Gastrocnemius medialis (tissue), 4 donors: Measurements from ENCODE around the gene IRAK2. TPM values are rescaled to one million over a fixed set of nuclear protein-coding genes. Genes with fewer than 3 reads are reported as not detected.

Source experiments
- ATAC-seq, 2 donors: fragments of 150-250 bp; one replicate each; pipeline ENCODE4 v1.9.1; 2016
- DNase-seq, 2 donors: peaks; one replicate each; pipeline ENCODE4 v3.0.0-alpha.2; 2019
- H3K27ac ChIP-seq, 4 donors: fragments of 200-600 bp; sonication (generic); 1 replicate in 1 of 4; 2 replicates in 3 of 4; pipeline ENCODE4 v1.5.1; 2016 to 2018; ENCODE audit warnings: mild to moderate bottlenecking in 2 of 4, moderate library complexity in 1 of 4
- H3K27me3 ChIP-seq, 3 donors: fragments of 200-600 bp; sonication (generic) in 2 of 3; 1 replicate in 1 of 3; 2 replicates in 2 of 3; pipeline versions ENCODE4 v1.5.1 to v1.6.0; 2016 to 2019; ENCODE audit warnings: mild to moderate bottlenecking in 1 of 3, moderate library complexity in 1 of 3
- H3K36me3 ChIP-seq, 2 donors: fragments of 200-600 bp; sonication (generic) in 1 of 2; one replicate each; pipeline ENCODE4 v1.5.1; 2017 to 2018
- H3K4me1 ChIP-seq, 2 donors: fragments of 200-600 bp; sonication (generic) in 1 of 2; one replicate each; pipeline ENCODE4 v1.5.1; 2016 to 2017; ENCODE audit warnings: mild to moderate bottlenecking in 2 of 2
- H3K4me3 ChIP-seq, 4 donors: fragments of 200-600 bp; sonication (generic) in 3 of 4; 1 replicate in 1 of 4; 2 replicates in 3 of 4; pipeline ENCODE4 v1.5.1; 2016 to 2019; ENCODE audit warnings: mild to moderate bottlenecking in 2 of 4
- H3K9me3 ChIP-seq, 3 donors: fragments of 200-600 bp; sonication (generic) in 2 of 3; 1 replicate in 1 of 3; 2 replicates in 2 of 3; pipeline ENCODE4 v1.5.1; 2016 to 2019
- CTCF ChIP-seq, 5 experiments: fragments of 450-650 bp in 3 of 5; fragments of 200-600 bp in 2 of 5; sonication (generic) in 2 of 5; IDR thresholded peaks in 4 of 5; conservative IDR thresholded peaks in 1 of 5; 1 replicate in 4 of 5; 2 replicates in 1 of 5; pipeline ENCODE4 v1.5.1; 2016 to 2019; ENCODE audit warnings: antibody characterized with exemption in 5 of 5, mild to moderate bottlenecking in 3 of 5, moderate library complexity in 3 of 5
- POLR2A ChIP-seq, 2 donors: fragments of 450-650 bp; IDR thresholded peaks; one replicate each; pipeline ENCODE4 v1.6.1; 2017; ENCODE audit warnings: antibody characterized with exemption in 2 of 2, mild to moderate bottlenecking in 2 of 2, moderate library complexity in 2 of 2
- in situ Hi-C, 4 donors: fragments of 200-750 bp; cut with MboI; loops; one replicate each; pipeline versions ENCODE4 v1.15.0 to v1.8.0; 2017; ENCODE audit warnings: low sequenced_read_pairs in 4 of 4
- intact Hi-C: fragments of 100-400 bp; cut with DNase I; formaldehyde crosslinking; loops from one replicate; pipeline ENCODE4 v1.15.1; 2023; ENCODE audit warnings: low total_unique reads
- total RNA-seq, 4 donors: library from RNA; depleted of rRNA; stranded (reverse); fragments of >200 nt; gene quantifications; one replicate each; pipeline versions ENCODE4 v1.1.0 to v1.2.3, GENCODE V29; 2016

The IRAK2 gene
- total RNA-seq, 4 donors from 2014 or later, result 21.9 to 42.0 (median 25.8) TPM

- H3K4me1 ChIP-seq, result peaks cover 22 to 36% of the 10 kb centered on the region in 2 donors
- H3K9me3 ChIP-seq, result no peaks in the 10 kb centered on the region
- no peaks in the 10 kb centered on the region for H3K27me3 ChIP-seq
- intact Hi-C loops, result loop anchor here (10.0 kb wide), 1 partner anchor 211 kb away; the partner anchor contains the start of gene CRELD1
- H3K36me3 ChIP-seq, result peaks cover 0 to 27% of the 10 kb centered on the region in 2 donors
- TF ChIP-seq POLR2A (IDR thresholded peaks at IDR 0.05) (no peak), CTCF (IDR thresholded peaks at IDR 0.05 in 4 of 5, conservative IDR thresholded peaks at IDR 0.05 in 1 of 5) (no peak)
- in situ Hi-C loops, result no loop called here
- no peak overlapping the region for H3K4me3 ChIP-seq
- no peak overlapping the region for H3K27ac ChIP-seq
- ATAC-seq (no peak), DNase-seq (no peak)
These were observed 19.0 kb upstream of the IRAK2 start for GRCh38 chr3:10145685-10146084.

GRCh38 chr3:10149226-10149625 lies 15.5 kb upstream of the IRAK2 start:
- Histone ChIP-seq H3K27ac (no peak overlapping the region), H3K36me3 (peaks cover 0 to 59% of the 10 kb centered on the region in 2 donors), H3K4me1 (peaks cover 3 to 19% of the 10 kb centered on the region in 2 donors), H3K9me3 (no peaks in the 10 kb centered on the region), H3K4me3 (no peak overlapping the region), H3K27me3 (no peaks in the 10 kb centered on the region)
- no peak for ATAC-seq
- no peak for DNase-seq
- intact Hi-C loops, result loop anchor here (10.0 kb wide), 1 partner anchor 214 kb away; the partner anchor contains the start of gene CRELD1
- in situ Hi-C loops, result no loop called here
- no peak for TF ChIP-seq CTCF (IDR thresholded peaks at IDR 0.05 in 4 of 5, conservative IDR thresholded peaks at IDR 0.05 in 1 of 5)
- no peak for TF ChIP-seq POLR2A (IDR thresholded peaks at IDR 0.05)

- TF ChIP-seq CTCF (IDR thresholded peaks at IDR 0.05 in 4 of 5, conservative IDR thresholded peaks at IDR 0.05 in 1 of 5), result no peak
- TF ChIP-seq POLR2A (IDR thresholded peaks at IDR 0.05), result no peak
- Histone ChIP-seq H3K27me3 (no peaks in the 10 kb centered on the region), H3K9me3 (no peaks in the 10 kb centered on the region), H3K4me3 (no peak overlapping the region), H3K4me1 (peaks cover 0 to 6% of the 10 kb centered on the region in 2 donors), H3K27ac (no peak overlapping the region), H3K36me3 (peaks cover 0 to 59% of the 10 kb centered on the region in 2 donors)
- in situ Hi-C loops (no loop called here), intact Hi-C loops (no loop called here)
- DNase-seq, result no peak
- ATAC-seq, result no peak
These were observed 13.7 kb upstream of the IRAK2 start for GRCh38 chr3:10150987-10151386.

GRCh38 chr3:10154335-10155122 lies 10.2 kb upstream of the IRAK2 start:
- TF ChIP-seq POLR2A (IDR thresholded peaks at IDR 0.05), result no peak
- no peak for TF ChIP-seq CTCF (IDR thresholded peaks at IDR 0.05 in 4 of 5, conservative IDR thresholded peaks at IDR 0.05 in 1 of 5)
- in situ Hi-C loops (no loop called here), intact Hi-C loops (no loop called here)
- DNase-seq, result no peak
- Histone ChIP-seq H3K9me3 (no peaks in the 10 kb centered on the region), H3K36me3 (peaks cover 0 to 42% of the 10 kb centered on the region in 2 donors), H3K4me1 (no peaks in the 10 kb centered on the region), H3K4me3 (no peak overlapping the region), H3K27me3 (no peaks in the 10 kb centered on the region), H3K27ac (no peak overlapping the region)
- no peak for ATAC-seq
